Measurements from ENCODE around the gene GARNL3. TPM values are rescaled to one million over a fixed set of nuclear protein-coding genes. Genes with fewer than 3 reads are reported as not detected.

GARNL3 gene
- total RNA-seq, 1 donor from 2014 or later = 19.7 TPM

DNA sequence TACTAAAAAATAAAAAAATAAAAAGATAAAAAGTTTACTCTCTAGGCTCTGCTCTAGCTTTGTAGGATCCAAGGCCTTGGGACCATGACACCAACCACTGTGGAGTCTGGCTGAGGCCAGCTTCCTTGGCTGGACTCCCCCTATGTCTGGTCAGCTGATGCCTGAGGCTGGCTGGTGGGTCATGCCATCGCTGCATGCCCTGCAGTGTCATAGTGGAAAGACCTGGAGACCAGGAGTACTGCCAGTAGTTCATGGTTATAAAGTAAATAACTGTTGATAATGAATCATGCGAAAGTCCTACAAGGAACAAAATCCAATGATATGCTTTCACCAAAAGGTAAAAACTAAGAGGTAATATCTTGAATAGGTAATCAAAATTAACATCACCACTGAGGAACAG, 43.2 kb downstream of the GARNL3 start:
- Mint-ChIP-seq H3K4me3 (no peak overlapping the region), H3K4me1 (ENCODE audit: unreplicated experiment) (peaks cover 28% of the 10 kb centered on the region), H3K27me3 (no peaks in the 10 kb centered on the region), H3K9me3 (no peaks in the 10 kb centered on the region), H3K27ac (peak overlapping the region; percentile 49), H3K36me3 (no peaks in the 10 kb centered on the region)
- TF ChIP-seq, protein P1, sequence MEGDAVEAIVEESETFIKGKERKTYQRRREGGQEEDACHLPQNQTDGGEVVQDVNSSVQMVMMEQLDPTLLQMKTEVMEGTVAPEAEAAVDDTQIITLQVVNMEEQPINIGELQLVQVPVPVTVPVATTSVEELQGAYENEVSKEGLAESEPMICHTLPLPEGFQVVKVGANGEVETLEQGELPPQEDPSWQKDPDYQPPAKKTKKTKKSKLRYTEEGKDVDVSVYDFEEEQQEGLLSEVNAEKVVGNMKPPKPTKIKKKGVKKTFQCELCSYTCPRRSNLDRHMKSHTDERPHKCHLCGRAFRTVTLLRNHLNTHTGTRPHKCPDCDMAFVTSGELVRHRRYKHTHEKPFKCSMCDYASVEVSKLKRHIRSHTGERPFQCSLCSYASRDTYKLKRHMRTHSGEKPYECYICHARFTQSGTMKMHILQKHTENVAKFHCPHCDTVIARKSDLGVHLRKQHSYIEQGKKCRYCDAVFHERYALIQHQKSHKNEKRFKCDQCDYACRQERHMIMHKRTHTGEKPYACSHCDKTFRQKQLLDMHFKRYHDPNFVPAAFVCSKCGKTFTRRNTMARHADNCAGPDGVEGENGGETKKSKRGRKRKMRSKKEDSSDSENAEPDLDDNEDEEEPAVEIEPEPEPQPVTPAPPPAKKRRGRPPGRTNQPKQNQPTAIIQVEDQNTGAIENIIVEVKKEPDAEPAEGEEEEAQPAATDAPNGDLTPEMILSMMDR (conservative IDR thresholded peaks at IDR 0.05) = no peak
- DNase-seq (ENCODE audit: extremely low spot score, unreplicated experiment) = no peak

DNA sequence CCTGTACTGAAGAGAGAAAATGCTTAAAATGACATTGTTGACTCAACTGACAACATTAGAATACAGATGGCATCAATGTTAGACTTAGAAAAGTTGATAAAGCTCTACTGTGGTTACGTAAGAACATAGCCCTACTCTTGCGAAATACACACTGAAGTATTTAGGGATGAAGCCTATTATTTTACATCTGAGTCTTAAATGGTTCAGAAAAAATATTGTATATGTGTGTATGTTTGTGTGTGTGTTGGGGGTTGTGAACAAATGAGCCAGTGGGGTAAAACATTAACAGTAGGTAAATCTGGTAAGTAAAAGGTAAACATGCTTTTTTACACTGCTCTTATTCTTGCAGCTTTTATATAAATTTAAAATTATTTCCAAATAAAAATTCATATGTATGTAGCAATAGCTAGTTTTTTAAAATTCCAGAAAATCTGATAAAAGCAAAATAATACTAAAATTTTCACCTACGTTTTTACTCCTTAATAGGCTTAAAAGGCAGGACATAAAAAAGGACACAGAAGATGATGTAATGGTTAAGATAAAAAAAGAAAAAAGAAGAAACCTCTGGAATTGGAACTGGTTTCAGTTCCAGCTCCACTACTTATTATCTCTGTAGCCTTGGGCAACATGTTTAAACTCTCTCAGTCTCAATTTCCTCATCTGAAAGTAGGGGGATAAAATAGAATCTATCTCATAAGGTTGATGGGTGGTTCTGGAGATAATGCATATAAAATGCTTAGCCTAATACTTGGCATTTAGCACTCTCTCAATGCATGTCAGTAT, 44.3 kb downstream of the GARNL3 start:
- H3K4me3 Mint-ChIP-seq = peak overlapping the region; percentile 28
- H3K4me1 Mint-ChIP-seq (ENCODE audit: unreplicated experiment) = peaks cover 24% of the 10 kb centered on the region
- H3K9me3 Mint-ChIP-seq = no peaks in the 10 kb centered on the region
- peak overlapping the region; percentile 79 for H3K27ac Mint-ChIP-seq
- peaks cover 2% of the 10 kb centered on the region for H3K36me3 Mint-ChIP-seq
- TF ChIP-seq, protein P1 (conservative IDR thresholded peaks at IDR 0.05) = no peak
- no peak for DNase-seq (ENCODE audit: extremely low spot score, unreplicated experiment)
- no peaks in the 10 kb centered on the region for H3K27me3 Mint-ChIP-seq

DNA sequence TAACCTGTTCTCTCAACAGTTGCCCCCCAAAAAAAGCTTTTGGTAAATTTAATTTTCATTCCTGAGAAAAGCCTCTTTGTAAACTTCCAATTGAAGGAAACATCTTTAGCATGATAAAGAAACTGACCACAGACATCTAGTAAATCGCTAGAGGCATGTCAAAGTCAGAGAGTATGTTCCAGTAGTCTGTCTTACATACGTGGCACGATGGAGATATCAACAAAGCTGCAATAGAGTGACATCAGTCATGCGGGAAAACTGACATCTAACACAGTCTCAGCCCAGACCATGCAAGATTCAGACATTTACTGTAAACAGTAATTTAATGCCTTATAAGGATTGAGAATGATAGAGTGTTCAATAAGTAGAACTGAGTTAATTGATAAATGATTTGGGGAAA, 45.1 kb downstream of the GARNL3 start:
- H3K27ac Mint-ChIP-seq = peak overlapping the region; percentile 79
- H3K4me3 Mint-ChIP-seq = no peak overlapping the region
- DNase-seq (ENCODE audit: extremely low spot score, unreplicated experiment) = no peak
- peaks cover 22% of the 10 kb centered on the region for H3K4me1 Mint-ChIP-seq (ENCODE audit: unreplicated experiment)
- H3K9me3 Mint-ChIP-seq = no peaks in the 10 kb centered on the region
- H3K36me3 Mint-ChIP-seq = peaks cover 9% of the 10 kb centered on the region
- TF ChIP-seq, protein P1 (conservative IDR thresholded peaks at IDR 0.05) = no peak
- H3K27me3 Mint-ChIP-seq = no peaks in the 10 kb centered on the region

DNA sequence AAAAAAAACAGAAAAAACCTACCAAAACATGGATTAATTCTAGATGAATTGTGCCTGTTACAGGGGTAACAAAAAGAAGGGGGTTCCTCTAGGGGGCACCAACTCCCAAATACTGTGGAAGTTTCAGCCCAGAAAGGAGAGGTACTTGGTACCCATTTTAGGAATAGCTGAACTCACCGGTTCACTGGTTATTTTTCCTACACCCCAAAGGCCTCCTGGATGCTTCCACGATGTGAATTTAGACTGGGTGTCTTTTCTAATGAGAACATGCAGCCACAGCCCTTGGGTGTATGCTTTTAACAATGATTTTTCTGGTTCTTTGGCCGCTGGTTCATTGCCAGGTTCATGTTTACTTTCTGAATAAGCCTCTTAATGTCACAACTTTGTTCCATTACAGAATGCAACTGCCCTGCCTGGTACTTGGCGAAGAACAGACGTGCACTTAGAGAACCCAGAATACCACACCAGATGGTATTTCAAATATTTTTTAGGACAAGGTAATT, 46.7 kb downstream of the GARNL3 start:
- Mint-ChIP-seq H3K36me3 (peaks cover 10% of the 10 kb centered on the region), H3K27me3 (no peaks in the 10 kb centered on the region), H3K27ac (peak overlapping the region; percentile 6), H3K4me3 (no peak overlapping the region), H3K4me1 (ENCODE audit: unreplicated experiment) (peaks cover 22% of the 10 kb centered on the region), H3K9me3 (no peaks in the 10 kb centered on the region)
- DNase-seq (ENCODE audit: extremely low spot score, unreplicated experiment) = no peak
- TF ChIP-seq, protein P1 (conservative IDR thresholded peaks at IDR 0.05) = peak; percentile 58

DNA sequence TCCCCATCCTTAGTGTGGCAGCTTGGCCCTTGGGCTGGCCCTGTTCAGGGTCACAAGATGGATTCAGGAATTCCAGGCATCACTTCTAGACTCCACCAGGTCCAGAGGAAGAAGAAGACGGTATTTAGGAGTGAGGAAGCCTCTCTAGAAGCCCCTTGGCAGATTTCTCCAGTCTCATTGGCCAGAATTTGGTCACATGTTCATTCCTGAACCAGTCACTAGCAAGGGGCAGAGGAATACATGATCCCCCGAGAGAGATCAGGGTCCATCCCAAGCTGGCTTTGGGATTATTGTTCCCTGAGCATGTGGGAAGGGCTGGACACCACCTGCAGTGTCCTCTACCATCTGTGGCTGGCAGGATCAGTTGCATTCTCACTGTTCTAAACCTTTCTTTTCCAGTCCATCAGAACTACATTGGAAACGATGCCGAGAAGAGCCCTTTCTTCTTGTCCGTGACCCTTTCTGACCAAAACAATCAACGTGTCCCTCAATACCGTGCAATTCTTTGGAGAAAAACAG, 48.5 kb downstream of the GARNL3 start:
- Mint-ChIP-seq H3K4me3 (no peak overlapping the region), H3K4me1 (ENCODE audit: unreplicated experiment) (peaks cover 17% of the 10 kb centered on the region), H3K9me3 (no peaks in the 10 kb centered on the region), H3K36me3 (peaks cover 21% of the 10 kb centered on the region), H3K27ac (no peak overlapping the region), H3K27me3 (no peaks in the 10 kb centered on the region)
- TF ChIP-seq, protein P1 (conservative IDR thresholded peaks at IDR 0.05) = no peak
- no peak for DNase-seq (ENCODE audit: extremely low spot score, unreplicated experiment)

Data from type B pancreatic cell (in vitro differentiated cells).